Activated CD8-positive, alpha-beta memory T cell treated with anti-CD3 and anti-CD28 coated beads, Interleukin-2, amount 50 U/mL, for 48 hours (primary cell): Measurements from ENCODE around the gene C1QB.
"Not testable (repeated sequence)": the region's sequence is repeated elsewhere in the genome, so short reads cannot be mapped to it uniquely, and the experiment has no call there.

Experiments
- DNase-seq: peaks from one replicate; pipeline ENCODE4 v3.0.0-alpha.2; 2020

Gene C1QB

GRCh38 chr1:22668840-22669239 is 15.8 kb downstream of the C1QB start:
- not testable (repeated sequence) for DNase-seq

GRCh38 chr1:22670352-22670975 is 17.4 kb downstream of the C1QB start:
- DNase-seq = no peak

GRCh38 chr1:22671999-22672398 is 19.0 kb downstream of the C1QB start:
- no peak for DNase-seq

GRCh38 chr1:22673486-22674409 is 20.7 kb downstream of the C1QB start:
- DNase-seq = peak; percentile 54

- no peak for DNase-seq
These were observed 21.3 kb downstream of the C1QB start for GRCh38 chr1:22674410-22674749.

GRCh38 chr1:22676151-22676550 is 23.1 kb downstream of the C1QB start:
- not testable (repeated sequence) for DNase-seq

- DNase-seq = no peak
These were observed 24.0 kb downstream of the C1QB start for GRCh38 chr1:22676916-22677583.

GRCh38 chr1:22677931-22678896 is 25.2 kb downstream of the C1QB start:
- no peak for DNase-seq

GRCh38 chr1:22680726-22681125 is 27.7 kb downstream of the C1QB start:
- DNase-seq = no peak

- no peak for DNase-seq
These were observed 28.7 kb downstream of the C1QB start for GRCh38 chr1:22681556-22682276.

GRCh38 chr1:22683547-22683946 is 30.5 kb downstream of the C1QB start:
- DNase-seq = no peak

- DNase-seq = no peak
These were observed 32.6 kb downstream of the C1QB start for GRCh38 chr1:22685591-22686059.

GRCh38 chr1:22687191-22687590 is 34.2 kb downstream of the C1QB start:
- no peak for DNase-seq

- DNase-seq = no peak
These were observed 35.4 kb downstream of the C1QB start for GRCh38 chr1:22688466-22688865.

GRCh38 chr1:22689505-22689904 is 36.5 kb downstream of the C1QB start:
- DNase-seq = no peak

GRCh38 chr1:22691031-22691753 is 38.2 kb downstream of the C1QB start:
- no peak for DNase-seq

- no peak for DNase-seq
These were observed 41.1 kb downstream of the C1QB start for GRCh38 chr1:22694172-22694571.

GRCh38 chr1:22696610-22697009 is 43.6 kb downstream of the C1QB start:
- no peak for DNase-seq

GRCh38 chr1:22697980-22698379 is 44.9 kb downstream of the C1QB start:
- DNase-seq = no peak

GRCh38 chr1:22699681-22700520 is 46.9 kb downstream of the C1QB start:
- no peak for DNase-seq
